HepG2 (cell line): ENCODE results near the gene ARRDC3. TPM values are rescaled to one million over a fixed set of nuclear protein-coding genes. Genes with fewer than 3 reads are reported as not detected.

Experiments
- FLYWCH1 ChIP-seq: sonication (generic); formaldehyde crosslinking; IDR thresholded peaks from 2 replicates; pipeline ENCODE4 v1.8.1; 2023; ENCODE audit warnings: mild to moderate bottlenecking, missing genetic modification reagents
- FOXA3 ChIP-seq: IDR thresholded peaks from 2 replicates; pipeline ENCODE4 v1.6.1; 2016; ENCODE audit warnings: missing genetic modification reagents, missing compliant biosample characterization
- NCOA1 ChIP-seq: sonication (generic); formaldehyde crosslinking; IDR thresholded peaks from 2 replicates; pipeline ENCODE4 v1.9.0; 2021; ENCODE audit warnings: missing genetic modification reagents
- RARG ChIP-seq: sonication (generic); formaldehyde crosslinking; IDR thresholded peaks from 2 replicates; pipeline ENCODE4 v1.4.0; 2020; ENCODE audit warnings: low read depth, mild to moderate bottlenecking, missing genetic modification reagents
- ZNF839 ChIP-seq: sonication (generic); formaldehyde crosslinking; IDR thresholded peaks from 2 replicates; pipeline ENCODE4 v1.4.0; 2020; ENCODE audit warnings: missing genetic modification reagents, mild to moderate bottlenecking, borderline replicate concordance
- ZZZ3 ChIP-seq: sonication (generic); formaldehyde crosslinking; IDR thresholded peaks from 2 replicates; pipeline ENCODE4 v1.4.0; 2020; ENCODE audit warnings: missing genetic modification reagents, mild to moderate bottlenecking, borderline replicate concordance
- polyA plus RNA-seq, 8 experiments: library from polyadenylated mRNA; depleted of rRNA in 3 of 8; stranded (reverse) in 7 of 8; unstranded in 1 of 8; fragments of >200 nt; fragmentation: Illumina TruSeq in 4 of 8; extraction: Trizol in 4 of 8; gene quantifications; 2 replicates each; pipeline versions ENCODE4 v1.2.1 to v1.2.3, GENCODE V29; 2011 to 2016; ENCODE audit warnings: low read depth in 4 of 8, missing spikeins in 1 of 8, mixed read lengths in 1 of 8; ENCODE audit not compliant: insufficient read depth in 1 of 8
- total RNA-seq, 5 experiments: library from RNA; depleted of rRNA; stranded (reverse); fragments of >200 nt; fragmentation: Illumina TruSeq; extraction: Trizol; gene quantifications; 2 replicates each; pipeline ENCODE4 v1.2.3, GENCODE V29; 2016; ENCODE audit warnings: low read depth in 1 of 5
- TF ChIP-seq, protein P1 (sequence below), 2 experiments: fragments of 450-650 bp in 1 of 2; sonication (generic) in 1 of 2; formaldehyde crosslinking in 1 of 2; IDR thresholded peaks; 2 replicates each; pipeline versions ENCODE4 v1.6.1 to v1.8.0; 2016 to 2022; ENCODE audit warnings: antibody characterized with exemption in 1 of 2, mild to moderate bottlenecking in 1 of 2, missing genetic modification reagents in 1 of 2
- TF ChIP-seq, protein P2 (sequence below): sonication (generic); formaldehyde crosslinking; IDR thresholded peaks from 2 replicates; pipeline ENCODE4 v1.8.0; 2022; ENCODE audit warnings: mild to moderate bottlenecking, missing genetic modification reagents

Gene ARRDC3
- total and polyA plus RNA-seq, 2 of the 13 experiments (the other 11 are each of a cell fraction or from before 2014, with no cell fraction given), result 3.4 to 24.4 TPM

DNA sequence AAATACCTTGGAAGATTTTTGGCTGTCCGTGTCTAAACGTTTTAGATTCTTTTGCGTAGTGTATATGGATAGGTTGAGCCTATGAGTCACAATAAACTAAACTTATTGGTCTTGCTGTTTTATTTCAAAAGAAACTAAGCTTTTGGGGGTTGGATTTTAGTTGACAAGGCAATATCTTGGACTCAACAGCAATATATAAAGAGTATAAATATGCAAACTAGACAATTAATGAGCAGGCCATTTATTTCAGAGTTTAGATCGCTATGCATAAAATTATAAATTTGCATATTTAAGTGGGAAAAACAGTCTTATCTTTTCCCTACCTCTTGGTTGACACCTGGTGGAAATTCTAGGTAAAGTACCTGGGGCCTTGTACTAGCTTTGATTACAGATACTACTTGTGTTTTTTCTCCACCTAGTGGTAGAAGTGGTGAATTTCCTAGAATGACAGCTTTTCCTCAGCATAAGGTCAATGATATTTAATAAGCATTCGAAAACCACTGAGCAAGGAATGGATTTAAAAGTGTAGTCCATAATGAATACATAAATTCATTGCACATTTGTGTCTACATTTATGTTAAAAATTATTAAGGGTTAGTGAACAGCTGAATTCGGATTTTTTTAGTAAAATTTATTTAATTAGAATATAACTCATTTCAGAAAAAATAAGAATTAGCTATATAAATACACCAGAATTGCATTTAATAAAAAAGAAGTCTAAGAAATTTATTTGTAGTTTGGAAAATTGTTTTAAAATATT is 1.7 kb upstream of the ARRDC3 start (continued):
- TF ChIP-seq, protein P1, sequence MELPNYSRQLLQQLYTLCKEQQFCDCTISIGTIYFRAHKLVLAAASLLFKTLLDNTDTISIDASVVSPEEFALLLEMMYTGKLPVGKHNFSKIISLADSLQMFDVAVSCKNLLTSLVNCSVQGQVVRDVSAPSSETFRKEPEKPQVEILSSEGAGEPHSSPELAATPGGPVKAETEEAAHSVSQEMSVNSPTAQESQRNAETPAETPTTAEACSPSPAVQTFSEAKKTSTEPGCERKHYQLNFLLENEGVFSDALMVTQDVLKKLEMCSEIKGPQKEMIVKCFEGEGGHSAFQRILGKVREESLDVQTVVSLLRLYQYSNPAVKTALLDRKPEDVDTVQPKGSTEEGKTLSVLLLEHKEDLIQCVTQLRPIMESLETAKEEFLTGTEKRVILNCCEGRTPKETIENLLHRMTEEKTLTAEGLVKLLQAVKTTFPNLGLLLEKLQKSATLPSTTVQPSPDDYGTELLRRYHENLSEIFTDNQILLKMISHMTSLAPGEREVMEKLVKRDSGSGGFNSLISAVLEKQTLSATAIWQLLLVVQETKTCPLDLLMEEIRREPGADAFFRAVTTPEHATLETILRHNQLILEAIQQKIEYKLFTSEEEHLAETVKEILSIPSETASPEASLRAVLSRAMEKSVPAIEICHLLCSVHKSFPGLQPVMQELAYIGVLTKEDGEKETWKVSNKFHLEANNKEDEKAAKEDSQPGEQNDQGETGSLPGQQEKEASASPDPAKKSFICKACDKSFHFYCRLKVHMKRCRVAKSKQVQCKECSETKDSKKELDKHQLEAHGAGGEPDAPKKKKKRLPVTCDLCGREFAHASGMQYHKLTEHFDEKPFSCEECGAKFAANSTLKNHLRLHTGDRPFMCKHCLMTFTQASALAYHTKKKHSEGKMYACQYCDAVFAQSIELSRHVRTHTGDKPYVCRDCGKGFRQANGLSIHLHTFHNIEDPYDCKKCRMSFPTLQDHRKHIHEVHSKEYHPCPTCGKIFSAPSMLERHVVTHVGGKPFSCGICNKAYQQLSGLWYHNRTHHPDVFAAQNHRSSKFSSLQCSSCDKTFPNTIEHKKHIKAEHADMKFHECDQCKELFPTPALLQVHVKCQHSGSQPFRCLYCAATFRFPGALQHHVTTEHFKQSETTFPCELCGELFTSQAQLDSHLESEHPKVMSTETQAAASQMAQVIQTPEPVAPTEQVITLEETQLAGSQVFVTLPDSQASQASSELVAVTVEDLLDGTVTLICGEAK (IDR thresholded peaks at IDR 0.05), result no peak
- TF ChIP-seq, protein P1 (CRISPR knock-in tag; IDR thresholded peaks at IDR 0.05), result no peak
- TF ChIP-seq FLYWCH1 (CRISPR knock-in tag) (no peak), FOXA3 (CRISPR knock-in tag) (peak; percentile 19; the same call in 1 of the 2 replicates), ZZZ3 (CRISPR knock-in tag) (no peak), RARG (CRISPR knock-in tag) (no peak), ZNF839 (CRISPR knock-in tag) (no peak), NCOA1 (CRISPR knock-in tag) (no peak)
- TF ChIP-seq, protein P2, sequence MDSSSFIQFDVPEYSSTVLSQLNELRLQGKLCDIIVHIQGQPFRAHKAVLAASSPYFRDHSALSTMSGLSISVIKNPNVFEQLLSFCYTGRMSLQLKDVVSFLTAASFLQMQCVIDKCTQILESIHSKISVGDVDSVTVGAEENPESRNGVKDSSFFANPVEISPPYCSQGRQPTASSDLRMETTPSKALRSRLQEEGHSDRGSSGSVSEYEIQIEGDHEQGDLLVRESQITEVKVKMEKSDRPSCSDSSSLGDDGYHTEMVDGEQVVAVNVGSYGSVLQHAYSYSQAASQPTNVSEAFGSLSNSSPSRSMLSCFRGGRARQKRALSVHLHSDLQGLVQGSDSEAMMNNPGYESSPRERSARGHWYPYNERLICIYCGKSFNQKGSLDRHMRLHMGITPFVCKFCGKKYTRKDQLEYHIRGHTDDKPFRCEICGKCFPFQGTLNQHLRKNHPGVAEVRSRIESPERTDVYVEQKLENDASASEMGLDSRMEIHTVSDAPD, result no peak
